GM18502 (cell line): ENCODE results near the gene OR2Y1.
"Not testable (repeated sequence)": the region's sequence is repeated elsewhere in the genome, so short reads cannot be mapped to it uniquely, and the experiment has no call there.

Experiments used
- ATAC-seq: cut with Tn5 transposase; IDR thresholded peaks from one replicate; pipeline ENCODE4 v1.9.1; 2021; ENCODE audit warnings: mild to moderate bottlenecking; ENCODE audit not compliant: unreplicated experiment, poor library complexity

OR2Y1 gene

GRCh38 chr5:180740953-180741352 is 1.1 kb upstream of the OR2Y1 start:
- not testable (repeated sequence) for ATAC-seq

DNA sequence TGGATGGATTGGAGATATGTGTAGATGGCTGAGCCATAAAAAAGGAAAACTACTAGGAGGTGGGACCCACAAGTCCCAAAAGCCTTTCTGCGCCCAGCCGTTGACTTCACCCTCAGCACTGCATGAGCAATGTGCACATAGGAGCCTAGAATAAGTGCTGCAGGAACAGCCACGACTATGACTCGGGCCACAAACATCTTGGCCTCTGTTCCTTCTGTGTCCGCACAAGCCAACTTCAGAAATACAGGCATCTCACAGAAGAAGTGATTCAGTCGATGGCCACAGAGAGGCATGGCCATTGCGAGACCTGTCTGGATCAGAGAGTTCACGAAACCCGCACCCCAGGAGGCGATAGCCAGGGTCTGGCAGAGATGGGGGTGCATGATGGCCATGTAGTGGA is 587 bp downstream of the OR2Y1 start:
- ATAC-seq, result no peak

- no peak for ATAC-seq
Observed at GRCh38 chr5:180736536-180736935, 3.3 kb downstream of the OR2Y1 start.

DNA sequence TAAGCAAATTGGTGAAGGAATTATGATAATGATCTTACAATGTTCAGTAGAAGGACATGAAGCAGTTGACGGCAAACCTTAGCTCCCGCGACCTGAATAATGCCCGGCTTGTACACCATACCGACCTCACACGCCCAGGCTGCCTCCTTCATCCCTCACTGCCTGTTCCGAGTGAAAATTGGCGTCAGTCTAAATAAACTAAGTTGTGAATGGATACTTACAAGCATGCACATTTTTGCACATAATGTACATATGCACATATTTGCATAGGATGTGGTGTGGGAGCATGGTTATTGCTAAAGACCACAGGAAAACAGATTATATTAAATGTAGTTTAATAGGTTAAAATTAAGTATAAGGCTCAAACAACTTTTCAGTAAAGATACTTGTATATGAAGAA is 14.9 kb downstream of the OR2Y1 start:
- no peak for ATAC-seq

DNA sequence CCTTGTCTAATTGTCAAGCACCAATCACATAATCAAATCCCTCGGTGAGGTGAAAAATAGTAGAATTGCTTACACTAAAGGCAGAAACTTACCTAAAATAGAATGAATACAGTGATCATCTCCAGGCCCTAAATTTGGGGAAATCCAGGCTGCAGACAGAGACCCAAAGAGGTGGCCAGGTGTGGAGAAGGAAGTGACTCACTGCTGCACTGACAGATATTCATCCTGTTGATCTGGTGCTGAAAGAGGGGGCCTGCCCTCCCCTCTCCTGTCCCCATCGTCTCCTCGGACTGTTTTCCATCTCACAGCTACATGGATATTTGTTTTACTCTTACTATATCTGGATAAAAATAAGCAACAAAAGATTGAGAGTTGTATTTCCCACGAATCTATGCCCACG is 15.9 kb downstream of the OR2Y1 start:
- ATAC-seq, result no peak

- ATAC-seq, result no peak
Observed at GRCh38 chr5:180720486-180720885, 19.4 kb downstream of the OR2Y1 start.

DNA sequence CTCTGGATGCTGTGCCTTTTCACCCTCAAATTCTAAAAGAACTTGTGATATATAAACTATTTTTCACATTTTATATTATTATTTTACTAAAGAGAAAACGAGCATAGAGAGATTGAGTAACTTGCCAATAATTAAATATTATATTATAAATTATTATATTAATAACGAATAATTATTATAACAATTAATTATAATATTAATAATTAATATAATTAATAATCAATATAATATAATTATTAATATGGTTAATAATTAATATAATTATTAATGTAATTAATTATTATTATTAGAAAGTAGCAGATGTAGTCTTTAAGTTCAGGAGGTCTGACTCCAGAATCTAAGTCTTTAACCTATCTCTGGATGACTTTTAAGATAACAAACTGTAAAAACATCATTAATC is 20.1 kb downstream of the OR2Y1 start:
- ATAC-seq, result no peak

DNA sequence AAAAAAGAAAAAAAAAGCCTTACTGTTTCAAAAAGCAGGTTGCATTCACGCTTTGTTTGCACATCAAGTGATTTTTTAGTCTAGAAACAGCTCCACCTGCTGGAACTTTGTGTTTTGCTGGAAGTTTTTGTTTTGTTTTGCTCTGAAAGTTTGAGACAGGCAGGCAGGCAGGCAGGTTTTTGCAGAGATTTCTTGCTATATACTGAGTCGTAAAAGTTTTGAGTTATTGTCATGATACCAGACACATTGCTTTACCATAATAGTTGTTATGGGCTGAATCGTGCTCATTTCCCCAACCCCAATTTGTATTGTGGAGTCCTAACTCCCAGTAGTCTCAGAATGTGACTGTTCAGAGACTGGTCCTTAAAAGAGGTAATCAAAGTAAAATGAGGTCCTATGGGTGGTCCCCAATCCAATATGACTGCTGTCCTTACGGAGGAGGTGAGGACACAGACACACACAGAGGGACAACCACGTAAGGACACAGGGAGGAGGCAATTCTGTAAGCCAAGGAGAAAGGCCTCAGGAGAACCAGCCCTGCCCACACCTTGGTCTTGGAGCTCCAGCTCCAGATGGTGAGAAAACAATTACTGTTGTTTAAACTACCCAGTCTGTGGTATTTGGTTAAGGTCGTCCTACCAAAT is 20.9 kb downstream of the OR2Y1 start:
- no peak for ATAC-seq

- no peak for ATAC-seq
Observed at GRCh38 chr5:180717989-180718388, 21.9 kb downstream of the OR2Y1 start.

GRCh38 chr5:180704362-180704761 is 35.5 kb downstream of the OR2Y1 start:
- no peak for ATAC-seq

DNA sequence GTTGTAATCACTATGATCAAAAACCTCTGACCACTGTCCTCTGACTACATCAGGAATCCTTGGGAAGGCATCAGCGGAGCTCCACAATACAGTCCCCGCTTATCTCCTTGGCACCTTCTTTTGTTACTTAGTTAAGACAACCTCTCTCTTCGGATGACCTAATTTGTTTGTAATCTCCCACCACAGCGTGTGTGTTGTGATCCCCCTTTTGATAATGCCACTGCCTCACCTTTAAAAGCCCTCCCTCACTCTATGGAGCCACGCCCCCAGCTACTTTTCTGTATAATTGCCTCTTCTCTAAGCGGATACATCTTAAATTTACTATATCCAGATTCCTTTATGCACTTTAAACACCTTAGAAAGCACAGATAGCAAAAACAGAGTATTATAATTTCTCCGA is 35.9 kb downstream of the OR2Y1 start:
- ATAC-seq, result no peak

- not testable (repeated sequence) for ATAC-seq
Observed at GRCh38 chr5:180703371-180703770, 36.5 kb downstream of the OR2Y1 start.

GRCh38 chr5:180700440-180700839 is 39.4 kb downstream of the OR2Y1 start:
- ATAC-seq, result not testable (repeated sequence)

- no peak for ATAC-seq
Observed at GRCh38 chr5:180699042-180699441, 40.8 kb downstream of the OR2Y1 start.

- ATAC-seq, result no peak
Observed at GRCh38 chr5:180696116-180696515, 43.7 kb downstream of the OR2Y1 start.

- no peak for ATAC-seq
Observed at GRCh38 chr5:180692429-180692828, 47.4 kb downstream of the OR2Y1 start.

GRCh38 chr5:180691046-180691445 is 48.8 kb downstream of the OR2Y1 start:
- no peak for ATAC-seq

- ATAC-seq, result no peak
Observed at GRCh38 chr5:180690562-180690961, 49.3 kb downstream of the OR2Y1 start.

DNA sequence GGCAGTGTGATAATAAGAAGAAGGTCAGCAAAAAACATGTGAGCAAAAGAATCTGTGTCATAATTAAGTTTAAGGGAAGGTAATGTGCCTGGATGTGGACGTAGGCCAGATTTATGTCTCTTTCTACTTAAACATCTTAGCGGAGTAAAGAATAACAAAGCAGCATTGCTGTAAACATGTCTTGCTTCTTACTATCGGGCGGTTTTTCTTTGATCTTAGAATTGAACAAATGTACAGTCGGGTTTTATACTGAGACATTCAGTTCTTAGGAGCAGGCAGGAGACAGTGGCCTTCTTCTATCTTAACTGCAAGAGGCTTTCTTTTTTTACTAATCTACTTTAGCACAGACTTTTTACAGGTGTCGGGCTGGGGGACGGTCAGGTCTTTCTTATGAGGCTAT is 50.1 kb downstream of the OR2Y1 start:
- ATAC-seq, result no peak
